Suprapubic skin (tissue), 4 donors: ENCODE results near the gene RPL41.

Experiments
- CTCF ChIP-seq, 2 donors: fragments of 200-600 bp in 1 of 2; fragments of 450-650 bp in 1 of 2; sonication (generic) in 1 of 2; IDR thresholded peaks; one replicate each; pipeline ENCODE4 v1.5.1; 2016 to 2019; ENCODE audit warnings: antibody characterized with exemption in 2 of 2, mild to moderate bottlenecking in 1 of 2, moderate library complexity in 1 of 2
- EP300 ChIP-seq: sonication (generic); formaldehyde crosslinking; IDR thresholded peaks from one replicate; pipeline ENCODE4 v1.6.1; 2017; ENCODE audit warnings: antibody characterized with exemption
- POLR2A ChIP-seq, 2 donors: fragments of 450-650 bp; IDR thresholded peaks; one replicate each; pipeline ENCODE4 v1.6.1; 2017; ENCODE audit warnings: antibody characterized with exemption in 2 of 2, mild to moderate bottlenecking in 2 of 2, moderate library complexity in 2 of 2
- POLR2AphosphoS5 ChIP-seq, 3 donors: sonication (generic); formaldehyde crosslinking; IDR thresholded peaks; one replicate each; pipeline ENCODE4 v1.6.1; 2017; ENCODE audit warnings: antibody characterized with exemption in 3 of 3

- no peak for TF ChIP-seq CTCF (IDR thresholded peaks at IDR 0.05)
- no peak for TF ChIP-seq POLR2A (IDR thresholded peaks at IDR 0.05)
- TF ChIP-seq POLR2AphosphoS5 (IDR thresholded peaks at IDR 0.05), result no peak
- TF ChIP-seq EP300, result no peak
Observed at GRCh38 chr12:56097738-56098137, 18.7 kb upstream of the RPL41 start.
